Measurements from ENCODE around the gene RPS16. TPM values are rescaled to one million over a fixed set of nuclear protein-coding genes. Genes with fewer than 3 reads are reported as not detected.
"Not testable (repeated sequence)": the region's sequence is repeated elsewhere in the genome, so short reads cannot be mapped to it uniquely, and the experiment has no call there.

Gene RPS16
- polyA plus RNA-seq (2013, experiment 1 of 2): 2,563 TPM
- polyA plus RNA-seq (2013, experiment 2 of 2): 2,222 TPM

- no peaks in the 10 kb centered on the region for H3K9me3 ChIP-seq (ENCODE audit: control insufficient read depth, low read length)
- H3K27ac ChIP-seq (ENCODE audit: low read depth, low read length, severe bottlenecking): peak within 1 kb of the TSS; percentile 83
- peak within 1 kb of the TSS; percentile 100 for H3K4me3 ChIP-seq (ENCODE audit: extremely low read depth, insufficient read depth, low read length, poor library complexity, severe bottlenecking)
- peaks cover 21% of the 10 kb centered on the region for H3K4me1 ChIP-seq (ENCODE audit: control insufficient read depth, insufficient read depth, low read length, poor library complexity, severe bottlenecking)
- WGBS, 2 experiments (ENCODE audit: insufficient coverage in 2 of 2): 0% methylated on average over 53 to 56 of the region's 61 CpGs
- peaks cover 33% of the 10 kb centered on the region for H3K36me3 ChIP-seq (ENCODE audit: control insufficient read depth, insufficient read depth, low read length)
These were observed at the start of gene RPS16 for GRCh38 chr19:39435499-39436349. Gene RPS16, minus strand, starts transcription at chr19:39435949. Its CDS starts 54 bp downstream, at chr19:39435895.

GRCh38 chr19:39483141-39483540 lies 47.4 kb upstream of the RPS16 start:
- 83 to 100% methylated on average over 1 of the region's 6 CpGs for WGBS, 2 experiments (ENCODE audit: insufficient coverage in 2 of 2)
- H3K4me3 ChIP-seq (ENCODE audit: extremely low read depth, insufficient read depth, low read length, poor library complexity, severe bottlenecking): no peak overlapping the region
- no peak overlapping the region for H3K27ac ChIP-seq (ENCODE audit: low read depth, low read length, severe bottlenecking)
- H3K9me3 ChIP-seq (ENCODE audit: control insufficient read depth, low read length): no peaks in the 10 kb centered on the region
- peaks cover 51% of the 10 kb centered on the region for H3K36me3 ChIP-seq (ENCODE audit: control insufficient read depth, insufficient read depth, low read length)
- peaks cover 8% of the 10 kb centered on the region for H3K4me1 ChIP-seq (ENCODE audit: control insufficient read depth, insufficient read depth, low read length, poor library complexity, severe bottlenecking)

GRCh38 chr19:39481676-39482075 lies 45.9 kb upstream of the RPS16 start:
- 85 to 89% methylated on average over 9 to 11 of the region's 11 CpGs for WGBS, 2 experiments (ENCODE audit: insufficient coverage in 2 of 2)

DNA sequence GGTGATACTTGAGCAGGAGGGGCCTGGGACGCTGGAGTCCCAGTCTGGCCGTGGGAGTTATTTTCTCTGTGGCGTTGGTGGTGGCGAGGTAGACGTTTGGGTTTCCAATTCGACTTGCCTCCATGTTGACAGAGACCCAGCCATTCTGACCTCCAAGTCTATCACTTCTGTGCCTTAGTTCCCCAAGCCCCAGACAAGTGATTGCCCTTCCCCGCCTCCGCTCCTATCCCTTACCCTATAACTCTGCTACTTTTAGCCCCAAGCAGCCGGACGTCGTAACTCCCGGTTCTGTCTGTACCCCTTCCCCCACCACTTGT lies 45.4 kb upstream of the RPS16 start:
- H3K4me1 ChIP-seq (ENCODE audit: control insufficient read depth, insufficient read depth, low read length, poor library complexity, severe bottlenecking): peaks cover 8% of the 10 kb centered on the region
- H3K9me3 ChIP-seq (ENCODE audit: control insufficient read depth, low read length): no peaks in the 10 kb centered on the region
- H3K4me3 ChIP-seq (ENCODE audit: extremely low read depth, insufficient read depth, low read length, poor library complexity, severe bottlenecking): peak overlapping the region; percentile 74
- H3K27ac ChIP-seq (ENCODE audit: low read depth, low read length, severe bottlenecking): peak overlapping the region; percentile 51
- peaks cover 45% of the 10 kb centered on the region for H3K36me3 ChIP-seq (ENCODE audit: control insufficient read depth, insufficient read depth, low read length)
- WGBS, 2 experiments (ENCODE audit: insufficient coverage in 2 of 2): 1 to 2% methylated on average over 10 of the region's 12 CpGs

More at GRCh38 chr19:39481676-39482075, 45.9 kb upstream of the RPS16 start:
- Histone ChIP-seq H3K36me3 (ENCODE audit: control insufficient read depth, insufficient read depth, low read length) (peaks cover 45% of the 10 kb centered on the region), H3K4me1 (ENCODE audit: control insufficient read depth, insufficient read depth, low read length, poor library complexity, severe bottlenecking) (peaks cover 8% of the 10 kb centered on the region), H3K9me3 (ENCODE audit: control insufficient read depth, low read length) (no peaks in the 10 kb centered on the region), H3K4me3 (ENCODE audit: extremely low read depth, insufficient read depth, low read length, poor library complexity, severe bottlenecking) (peak overlapping the region; percentile 74), H3K27ac (ENCODE audit: low read depth, low read length, severe bottlenecking) (no peak overlapping the region)

- Histone ChIP-seq H3K27ac (ENCODE audit: low read depth, low read length, severe bottlenecking) (peak within 1 kb of the TSS; percentile 51), H3K36me3 (ENCODE audit: control insufficient read depth, insufficient read depth, low read length) (peaks cover 45% of the 10 kb centered on the region), H3K4me1 (ENCODE audit: control insufficient read depth, insufficient read depth, low read length, poor library complexity, severe bottlenecking) (peaks cover 8% of the 10 kb centered on the region), H3K9me3 (ENCODE audit: control insufficient read depth, low read length) (no peaks in the 10 kb centered on the region), H3K4me3 (ENCODE audit: extremely low read depth, insufficient read depth, low read length, poor library complexity, severe bottlenecking) (peak within 1 kb of the TSS; percentile 74)
- WGBS, 2 experiments (ENCODE audit: insufficient coverage in 2 of 2): 5 to 6% methylated on average over 54 to 58 of the region's 62 CpGs
These were observed 44.8 kb upstream of the RPS16 start, which contains the start of gene TIMM50 for GRCh38 chr19:39480337-39481228. Gene TIMM50, plus strand, starts transcription at chr19:39480838. Its CDS starts 16 bp downstream, at chr19:39480854.

GRCh38 chr19:39479916-39480315 lies 44.2 kb upstream of the RPS16 start:
- no peak overlapping the region for H3K4me3 ChIP-seq (ENCODE audit: extremely low read depth, insufficient read depth, low read length, poor library complexity, severe bottlenecking)

DNA sequence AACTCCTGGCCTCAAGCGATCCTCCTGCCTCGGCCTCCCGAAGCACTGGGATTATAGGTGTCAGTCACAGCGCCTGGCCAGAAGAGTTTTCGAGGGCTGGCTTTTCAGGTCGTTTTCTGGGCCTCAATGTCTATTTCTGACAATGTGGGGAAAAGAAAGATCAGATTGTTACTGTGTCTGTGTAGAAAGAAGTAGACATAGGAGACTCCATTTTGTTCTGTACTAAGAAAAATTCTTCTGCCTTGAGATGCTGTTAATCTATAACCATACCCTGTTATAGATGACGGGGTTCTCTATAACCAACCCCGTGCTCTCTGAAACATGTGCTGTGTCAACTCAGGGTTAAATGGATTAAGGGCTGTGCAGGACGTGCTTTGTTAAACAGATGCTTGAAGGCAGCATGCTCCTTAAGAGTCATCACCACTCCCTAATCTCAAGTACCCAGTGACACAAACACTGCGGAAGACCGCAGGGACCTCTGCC lies 43.6 kb upstream of the RPS16 start:
- 93 to 98% methylated on average over 6 of the region's 11 CpGs for WGBS, 2 experiments (ENCODE audit: insufficient coverage in 2 of 2)
- H3K27ac ChIP-seq (ENCODE audit: low read depth, low read length, severe bottlenecking); H3K4me1 ChIP-seq (ENCODE audit: control insufficient read depth, insufficient read depth, low read length, poor library complexity, severe bottlenecking); H3K9me3 ChIP-seq (ENCODE audit: control insufficient read depth, low read length); H3K4me3 ChIP-seq (ENCODE audit: extremely low read depth, insufficient read depth, low read length, poor library complexity, severe bottlenecking): not testable (repeated sequence)
- H3K36me3 ChIP-seq (ENCODE audit: control insufficient read depth, insufficient read depth, low read length): peaks cover 47% of the 10 kb centered on the region

More at GRCh38 chr19:39479916-39480315, 44.2 kb upstream of the RPS16 start:
- Histone ChIP-seq H3K9me3 (ENCODE audit: control insufficient read depth, low read length) (no peaks in the 10 kb centered on the region), H3K36me3 (ENCODE audit: control insufficient read depth, insufficient read depth, low read length) (peaks cover 47% of the 10 kb centered on the region), H3K27ac (ENCODE audit: low read depth, low read length, severe bottlenecking) (peak overlapping the region; percentile 23), H3K4me1 (ENCODE audit: control insufficient read depth, insufficient read depth, low read length, poor library complexity, severe bottlenecking) (peaks cover 8% of the 10 kb centered on the region)
- 80 to 97% methylated on average over 4 to 6 of the region's 10 CpGs for WGBS, 2 experiments (ENCODE audit: insufficient coverage in 2 of 2)

- no peak overlapping the region for H3K27ac ChIP-seq (ENCODE audit: low read depth, low read length, severe bottlenecking)
- peaks cover 3% of the 10 kb centered on the region for H3K4me1 ChIP-seq (ENCODE audit: control insufficient read depth, insufficient read depth, low read length, poor library complexity, severe bottlenecking)
- no peaks in the 10 kb centered on the region for H3K9me3 ChIP-seq (ENCODE audit: control insufficient read depth, low read length)
- peaks cover 59% of the 10 kb centered on the region for H3K36me3 ChIP-seq (ENCODE audit: control insufficient read depth, insufficient read depth, low read length)
- no peak overlapping the region for H3K4me3 ChIP-seq (ENCODE audit: extremely low read depth, insufficient read depth, low read length, poor library complexity, severe bottlenecking)
- 92 to 93% methylated on average over 2 of the region's 2 CpGs for WGBS, 2 experiments (ENCODE audit: insufficient coverage in 2 of 2)
These were observed 40.0 kb upstream of the RPS16 start for GRCh38 chr19:39475748-39476147.

- H3K4me3 ChIP-seq (ENCODE audit: extremely low read depth, insufficient read depth, low read length, poor library complexity, severe bottlenecking): no peak overlapping the region
- 68 to 69% methylated on average over 7 to 9 of the region's 9 CpGs for WGBS, 2 experiments (ENCODE audit: insufficient coverage in 2 of 2)
- no peak overlapping the region for H3K27ac ChIP-seq (ENCODE audit: low read depth, low read length, severe bottlenecking)
- H3K9me3 ChIP-seq (ENCODE audit: control insufficient read depth, low read length): no peaks in the 10 kb centered on the region
- H3K4me1 ChIP-seq (ENCODE audit: control insufficient read depth, insufficient read depth, low read length, poor library complexity, severe bottlenecking): no peaks in the 10 kb centered on the region
- H3K36me3 ChIP-seq (ENCODE audit: control insufficient read depth, insufficient read depth, low read length): peaks cover 75% of the 10 kb centered on the region
These were observed 38.4 kb upstream of the RPS16 start for GRCh38 chr19:39474139-39474620.

- peaks cover 81% of the 10 kb centered on the region for H3K36me3 ChIP-seq (ENCODE audit: control insufficient read depth, insufficient read depth, low read length)
- WGBS, 2 experiments (ENCODE audit: insufficient coverage in 2 of 2): 90 to 100% methylated on average over 3 to 8 of the region's 11 CpGs
- H3K4me3 ChIP-seq (ENCODE audit: extremely low read depth, insufficient read depth, low read length, poor library complexity, severe bottlenecking): no peak overlapping the region
- H3K4me1 ChIP-seq (ENCODE audit: control insufficient read depth, insufficient read depth, low read length, poor library complexity, severe bottlenecking): no peaks in the 10 kb centered on the region
- H3K27ac ChIP-seq (ENCODE audit: low read depth, low read length, severe bottlenecking): no peak overlapping the region
- no peaks in the 10 kb centered on the region for H3K9me3 ChIP-seq (ENCODE audit: control insufficient read depth, low read length)
These were observed 37.8 kb upstream of the RPS16 start for GRCh38 chr19:39473443-39473960.
